Thyroid gland (tissue), 4 donors: Measurements from ENCODE around the gene MGAT1.

ENCODE experiments used
- POLR2A ChIP-seq, 2 donors: fragments of 450-650 bp; IDR thresholded peaks; one replicate each; pipeline ENCODE4 v1.6.1; 2017; ENCODE audit warnings: antibody characterized with exemption in 2 of 2, mild to moderate bottlenecking in 2 of 2, moderate library complexity in 1 of 2
- TF ChIP-seq, protein P1 (sequence below), 6 experiments: fragments of 200-600 bp in 3 of 6; fragments of 450-650 bp in 3 of 6; sonication (generic) in 3 of 6; IDR thresholded peaks; one replicate each; pipeline ENCODE4 v1.5.1; 2016 to 2019; ENCODE audit warnings: antibody characterized with exemption in 6 of 6, mild to moderate bottlenecking in 2 of 6, inconsistent platforms in 1 of 6, moderate library complexity in 1 of 6

DNA sequence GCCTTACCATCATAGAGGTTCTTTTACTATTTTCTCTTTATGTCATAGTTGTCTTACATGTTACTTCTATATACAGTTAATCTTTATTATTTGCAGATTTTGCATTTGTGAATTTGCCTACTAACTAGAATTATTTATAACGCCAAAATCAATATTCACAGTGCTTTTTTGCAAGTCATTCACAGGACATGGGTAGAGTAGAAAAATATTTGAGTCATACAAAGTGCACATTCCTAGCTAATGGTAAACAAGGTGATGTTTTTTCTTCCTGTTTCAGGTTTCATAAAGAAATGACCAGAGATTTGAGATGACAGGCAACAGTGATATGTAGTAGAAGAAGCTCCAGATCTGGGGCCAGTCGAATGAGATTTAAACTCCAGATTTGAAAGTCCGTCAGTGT is 32.8 kb downstream of the MGAT1 start:
- TF ChIP-seq, protein P1, sequence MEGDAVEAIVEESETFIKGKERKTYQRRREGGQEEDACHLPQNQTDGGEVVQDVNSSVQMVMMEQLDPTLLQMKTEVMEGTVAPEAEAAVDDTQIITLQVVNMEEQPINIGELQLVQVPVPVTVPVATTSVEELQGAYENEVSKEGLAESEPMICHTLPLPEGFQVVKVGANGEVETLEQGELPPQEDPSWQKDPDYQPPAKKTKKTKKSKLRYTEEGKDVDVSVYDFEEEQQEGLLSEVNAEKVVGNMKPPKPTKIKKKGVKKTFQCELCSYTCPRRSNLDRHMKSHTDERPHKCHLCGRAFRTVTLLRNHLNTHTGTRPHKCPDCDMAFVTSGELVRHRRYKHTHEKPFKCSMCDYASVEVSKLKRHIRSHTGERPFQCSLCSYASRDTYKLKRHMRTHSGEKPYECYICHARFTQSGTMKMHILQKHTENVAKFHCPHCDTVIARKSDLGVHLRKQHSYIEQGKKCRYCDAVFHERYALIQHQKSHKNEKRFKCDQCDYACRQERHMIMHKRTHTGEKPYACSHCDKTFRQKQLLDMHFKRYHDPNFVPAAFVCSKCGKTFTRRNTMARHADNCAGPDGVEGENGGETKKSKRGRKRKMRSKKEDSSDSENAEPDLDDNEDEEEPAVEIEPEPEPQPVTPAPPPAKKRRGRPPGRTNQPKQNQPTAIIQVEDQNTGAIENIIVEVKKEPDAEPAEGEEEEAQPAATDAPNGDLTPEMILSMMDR (IDR thresholded peaks at IDR 0.05) = no peak
- no peak for TF ChIP-seq POLR2A (IDR thresholded peaks at IDR 0.05)
